HepG2 (cell line): ENCODE measurements around the gene TUBA4B. TPM values are rescaled to one million over a fixed set of nuclear protein-coding genes. Genes with fewer than 3 reads are reported as not detected.

Source experiments
- AHR ChIP-seq: IDR thresholded peaks from 2 replicates; pipeline ENCODE4 v1.6.1; 2018; ENCODE audit warnings: missing genetic modification reagents, missing compliant biosample characterization
- HHEX ChIP-seq: IDR thresholded peaks from 2 replicates; pipeline ENCODE4 v1.6.1; 2016; ENCODE audit warnings: control low read depth
- HNRNPUL1 ChIP-seq: fragments of 200-400 bp; formaldehyde crosslinking; IDR thresholded peaks from 2 replicates; pipeline ENCODE4 v1.6.1; 2017; ENCODE audit warnings: low read depth, mild to moderate bottlenecking, low read length, moderate library complexity
- PHF21A ChIP-seq: sonication (generic); formaldehyde crosslinking; IDR thresholded peaks from 2 replicates; pipeline ENCODE4 v1.5.0; 2020; ENCODE audit warnings: mild to moderate bottlenecking, missing genetic modification reagents
- PRDM4 ChIP-seq: sonication (generic); formaldehyde crosslinking; IDR thresholded peaks from 2 replicates; pipeline ENCODE4 v1.9.0; 2021; ENCODE audit warnings: missing genetic modification reagents, borderline replicate concordance
- RXRA ChIP-seq: sonication (generic); formaldehyde crosslinking; IDR thresholded peaks from 2 replicates; pipeline ENCODE4 v1.5.1; 2020; ENCODE audit warnings: missing genetic modification reagents
- SALL2 ChIP-seq: sonication (generic); formaldehyde crosslinking; IDR thresholded peaks from 2 replicates; pipeline ENCODE4 v1.8.1; 2023; ENCODE audit warnings: mild to moderate bottlenecking, missing genetic modification reagents, inconsistent platforms
- SMAD1 ChIP-seq: sonication (generic); formaldehyde crosslinking; IDR thresholded peaks from 2 replicates; pipeline ENCODE4 v1.4.0; 2020; ENCODE audit warnings: missing genetic modification reagents, low read depth, mild to moderate bottlenecking, borderline replicate concordance
- TMF1 ChIP-seq: sonication (generic); formaldehyde crosslinking; IDR thresholded peaks from 2 replicates; pipeline ENCODE4 v1.8.1; 2022; ENCODE audit warnings: low read depth, missing genetic modification reagents
- XRCC5 ChIP-seq: fragments of 200-400 bp; formaldehyde crosslinking; optimal IDR thresholded peaks from 2 replicates; pipeline ENCODE3; 2017; ENCODE audit warnings: mild to moderate bottlenecking, low read length
- ZNF234 ChIP-seq: sonication (generic); formaldehyde crosslinking; conservative IDR thresholded peaks from 2 replicates; pipeline ENCODE4 v1.5.1; 2020; ENCODE audit warnings: mild to moderate bottlenecking, missing genetic modification reagents
- ZNF282 ChIP-seq: fragments of 450-650 bp; IDR thresholded peaks from 2 replicates; pipeline ENCODE4 v1.6.1; 2018; ENCODE audit not compliant: partially characterized antibody
- ZNF350 ChIP-seq: sonication (generic); formaldehyde crosslinking; IDR thresholded peaks from 2 replicates; pipeline ENCODE4 v1.4.0; 2020; ENCODE audit warnings: mild to moderate bottlenecking, low read depth, missing genetic modification reagents, borderline replicate concordance
- ZNF362 ChIP-seq: sonication (generic); formaldehyde crosslinking; IDR thresholded peaks from 2 replicates; pipeline ENCODE4 v1.4.0; 2020; ENCODE audit warnings: missing genetic modification reagents, mild to moderate bottlenecking, borderline replicate concordance
- ZNF614 ChIP-seq: IDR thresholded peaks from 2 replicates; pipeline ENCODE4 v1.6.1; 2018; ENCODE audit warnings: missing biosample characterization, missing genetic modification reagents, inconsistent platforms, borderline replicate concordance
- ZNF660 ChIP-seq: sonication (generic); formaldehyde crosslinking; IDR thresholded peaks from 2 replicates; pipeline ENCODE4 v1.5.1; 2020; ENCODE audit warnings: mild to moderate bottlenecking, low read depth, missing genetic modification reagents, borderline replicate concordance
- ZSCAN20 ChIP-seq: sonication (generic); formaldehyde crosslinking; IDR thresholded peaks from 2 replicates; pipeline ENCODE4 v1.4.0; 2020; ENCODE audit warnings: missing genetic modification reagents, mild to moderate bottlenecking, borderline replicate concordance
- polyA plus RNA-seq, 8 experiments: library from polyadenylated mRNA; depleted of rRNA in 3 of 8; stranded (reverse) in 7 of 8; unstranded in 1 of 8; fragments of >200 nt; fragmentation: Illumina TruSeq in 4 of 8; extraction: Trizol in 4 of 8; gene quantifications; 2 replicates each; pipeline versions ENCODE4 v1.2.1 to v1.2.3, GENCODE V29; 2011 to 2016; ENCODE audit warnings: low read depth in 4 of 8, missing spikeins in 1 of 8, mixed read lengths in 1 of 8; ENCODE audit not compliant: insufficient read depth in 1 of 8
- total RNA-seq, 5 experiments: library from RNA; depleted of rRNA; stranded (reverse); fragments of >200 nt; fragmentation: Illumina TruSeq; extraction: Trizol; gene quantifications; 2 replicates each; pipeline ENCODE4 v1.2.3, GENCODE V29; 2016; ENCODE audit warnings: low read depth in 1 of 5
- TF ChIP-seq, protein P1 (sequence below): sonication (generic); formaldehyde crosslinking; IDR thresholded peaks from 2 replicates; pipeline ENCODE4 v1.4.0; 2020; ENCODE audit warnings: mild to moderate bottlenecking, missing genetic modification reagents
- TF ChIP-seq, protein P2 (sequence below): sonication (generic); formaldehyde crosslinking; IDR thresholded peaks from 2 replicates; pipeline ENCODE4 v1.4.0; 2020; ENCODE audit warnings: low read depth, mild to moderate bottlenecking, missing genetic modification reagents
- TF ChIP-seq, protein P3 (sequence below): sonication (generic); formaldehyde crosslinking; IDR thresholded peaks from 2 replicates; pipeline ENCODE4 v1.8.0; 2022; ENCODE audit warnings: mild to moderate bottlenecking, missing genetic modification reagents

The TUBA4B gene
- total and polyA plus RNA-seq, 2 of the 13 experiments (the other 11 are each of a cell fraction or from before 2014, with no cell fraction given): 0.18 to 0.22 TPM

DNA sequence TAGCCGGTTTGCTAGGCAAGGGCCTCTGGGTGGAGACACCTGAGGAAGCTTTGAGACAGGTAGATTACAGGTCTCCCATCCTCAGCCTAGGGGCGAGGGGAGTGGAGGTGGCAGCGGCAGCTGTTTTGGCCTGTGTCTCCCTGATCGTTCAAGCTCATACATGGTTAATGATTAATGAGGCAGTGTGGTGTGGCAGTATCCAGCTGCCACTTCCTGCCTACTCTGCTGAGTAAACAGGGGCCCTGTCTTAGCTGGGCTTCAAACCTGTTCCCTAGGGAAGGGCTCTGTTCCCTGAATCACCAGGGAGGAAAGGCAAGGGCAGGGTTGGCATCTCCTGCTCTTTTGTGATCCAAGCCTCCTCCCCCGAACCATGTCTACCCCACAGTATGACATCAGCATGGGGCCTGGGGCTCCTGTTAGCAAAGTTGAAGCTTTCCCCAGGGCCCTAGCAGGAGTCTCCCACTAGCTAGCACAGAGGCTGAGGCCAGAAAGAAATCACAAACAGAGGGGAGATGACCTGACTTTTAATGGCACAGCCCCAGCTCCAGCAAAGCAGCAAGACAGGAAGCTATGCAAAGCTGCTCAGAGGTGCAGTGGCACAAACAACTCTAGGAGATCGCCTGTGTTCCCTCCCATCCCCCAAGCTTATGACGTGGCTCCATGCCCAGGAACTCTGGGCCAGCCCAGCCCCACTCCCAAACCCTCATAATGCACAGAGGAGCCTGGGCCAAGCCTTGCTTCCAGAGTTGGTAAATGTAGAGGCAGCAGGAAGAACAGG lies 3.7 kb upstream of the TUBA4B start (continued):
- TF ChIP-seq RXRA (no peak; the same call in 1 of the 2 replicates), ZSCAN20 (CRISPR knock-in tag) (no peak), AHR (CRISPR knock-in tag) (peak; percentile 21), TMF1 (CRISPR knock-in tag) (peak; percentile 74), ZNF362 (CRISPR knock-in tag) (no peak), HNRNPUL1 (peak; percentile 90; the same call in 1 of the 2 replicates), SMAD1 (no peak), PRDM4 (CRISPR knock-in tag) (no peak; the same call in 1 of the 2 replicates), XRCC5 (peak; percentile 68), ZNF350 (CRISPR knock-in tag) (peak; percentile 66; the same call in 1 of the 2 replicates), ZNF614 (CRISPR knock-in tag) (peak; percentile 94), PHF21A (CRISPR knock-in tag) (peak; percentile 91), ZNF234 (no peak), HHEX (CRISPR knock-in tag) (no peak), ZNF660 (CRISPR knock-in tag) (no peak), SALL2 (peak; percentile 61; the same call in 1 of the 2 replicates), ZNF282 (no peak)
- TF ChIP-seq, protein P1, sequence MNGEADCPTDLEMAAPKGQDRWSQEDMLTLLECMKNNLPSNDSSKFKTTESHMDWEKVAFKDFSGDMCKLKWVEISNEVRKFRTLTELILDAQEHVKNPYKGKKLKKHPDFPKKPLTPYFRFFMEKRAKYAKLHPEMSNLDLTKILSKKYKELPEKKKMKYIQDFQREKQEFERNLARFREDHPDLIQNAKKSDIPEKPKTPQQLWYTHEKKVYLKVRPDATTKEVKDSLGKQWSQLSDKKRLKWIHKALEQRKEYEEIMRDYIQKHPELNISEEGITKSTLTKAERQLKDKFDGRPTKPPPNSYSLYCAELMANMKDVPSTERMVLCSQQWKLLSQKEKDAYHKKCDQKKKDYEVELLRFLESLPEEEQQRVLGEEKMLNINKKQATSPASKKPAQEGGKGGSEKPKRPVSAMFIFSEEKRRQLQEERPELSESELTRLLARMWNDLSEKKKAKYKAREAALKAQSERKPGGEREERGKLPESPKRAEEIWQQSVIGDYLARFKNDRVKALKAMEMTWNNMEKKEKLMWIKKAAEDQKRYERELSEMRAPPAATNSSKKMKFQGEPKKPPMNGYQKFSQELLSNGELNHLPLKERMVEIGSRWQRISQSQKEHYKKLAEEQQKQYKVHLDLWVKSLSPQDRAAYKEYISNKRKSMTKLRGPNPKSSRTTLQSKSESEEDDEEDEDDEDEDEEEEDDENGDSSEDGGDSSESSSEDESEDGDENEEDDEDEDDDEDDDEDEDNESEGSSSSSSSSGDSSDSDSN (CRISPR knock-in tag): peak; percentile 65
- TF ChIP-seq, protein P2, sequence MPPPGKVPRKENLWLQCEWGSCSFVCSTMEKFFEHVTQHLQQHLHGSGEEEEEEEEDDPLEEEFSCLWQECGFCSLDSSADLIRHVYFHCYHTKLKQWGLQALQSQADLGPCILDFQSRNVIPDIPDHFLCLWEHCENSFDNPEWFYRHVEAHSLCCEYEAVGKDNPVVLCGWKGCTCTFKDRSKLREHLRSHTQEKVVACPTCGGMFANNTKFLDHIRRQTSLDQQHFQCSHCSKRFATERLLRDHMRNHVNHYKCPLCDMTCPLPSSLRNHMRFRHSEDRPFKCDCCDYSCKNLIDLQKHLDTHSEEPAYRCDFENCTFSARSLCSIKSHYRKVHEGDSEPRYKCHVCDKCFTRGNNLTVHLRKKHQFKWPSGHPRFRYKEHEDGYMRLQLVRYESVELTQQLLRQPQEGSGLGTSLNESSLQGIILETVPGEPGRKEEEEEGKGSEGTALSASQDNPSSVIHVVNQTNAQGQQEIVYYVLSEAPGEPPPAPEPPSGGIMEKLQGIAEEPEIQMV (CRISPR knock-in tag): peak; percentile 43; the same call in 1 of the 2 replicates
- TF ChIP-seq, protein P3, sequence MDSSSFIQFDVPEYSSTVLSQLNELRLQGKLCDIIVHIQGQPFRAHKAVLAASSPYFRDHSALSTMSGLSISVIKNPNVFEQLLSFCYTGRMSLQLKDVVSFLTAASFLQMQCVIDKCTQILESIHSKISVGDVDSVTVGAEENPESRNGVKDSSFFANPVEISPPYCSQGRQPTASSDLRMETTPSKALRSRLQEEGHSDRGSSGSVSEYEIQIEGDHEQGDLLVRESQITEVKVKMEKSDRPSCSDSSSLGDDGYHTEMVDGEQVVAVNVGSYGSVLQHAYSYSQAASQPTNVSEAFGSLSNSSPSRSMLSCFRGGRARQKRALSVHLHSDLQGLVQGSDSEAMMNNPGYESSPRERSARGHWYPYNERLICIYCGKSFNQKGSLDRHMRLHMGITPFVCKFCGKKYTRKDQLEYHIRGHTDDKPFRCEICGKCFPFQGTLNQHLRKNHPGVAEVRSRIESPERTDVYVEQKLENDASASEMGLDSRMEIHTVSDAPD (CRISPR knock-in tag): peak; percentile 82
